NK-92 treated with Interleukin-12 subunit alpha and Interleukin-12 subunit beta, amount 100 ng/mL, for 24 hours (cell line): ENCODE measurements around the gene FCN2.

ENCODE experiments used
- DNase-seq: peaks from one replicate; lab custom pipeline; 2025; lab: John Stamatoyannopoulos, UW

Gene FCN2

DNA sequence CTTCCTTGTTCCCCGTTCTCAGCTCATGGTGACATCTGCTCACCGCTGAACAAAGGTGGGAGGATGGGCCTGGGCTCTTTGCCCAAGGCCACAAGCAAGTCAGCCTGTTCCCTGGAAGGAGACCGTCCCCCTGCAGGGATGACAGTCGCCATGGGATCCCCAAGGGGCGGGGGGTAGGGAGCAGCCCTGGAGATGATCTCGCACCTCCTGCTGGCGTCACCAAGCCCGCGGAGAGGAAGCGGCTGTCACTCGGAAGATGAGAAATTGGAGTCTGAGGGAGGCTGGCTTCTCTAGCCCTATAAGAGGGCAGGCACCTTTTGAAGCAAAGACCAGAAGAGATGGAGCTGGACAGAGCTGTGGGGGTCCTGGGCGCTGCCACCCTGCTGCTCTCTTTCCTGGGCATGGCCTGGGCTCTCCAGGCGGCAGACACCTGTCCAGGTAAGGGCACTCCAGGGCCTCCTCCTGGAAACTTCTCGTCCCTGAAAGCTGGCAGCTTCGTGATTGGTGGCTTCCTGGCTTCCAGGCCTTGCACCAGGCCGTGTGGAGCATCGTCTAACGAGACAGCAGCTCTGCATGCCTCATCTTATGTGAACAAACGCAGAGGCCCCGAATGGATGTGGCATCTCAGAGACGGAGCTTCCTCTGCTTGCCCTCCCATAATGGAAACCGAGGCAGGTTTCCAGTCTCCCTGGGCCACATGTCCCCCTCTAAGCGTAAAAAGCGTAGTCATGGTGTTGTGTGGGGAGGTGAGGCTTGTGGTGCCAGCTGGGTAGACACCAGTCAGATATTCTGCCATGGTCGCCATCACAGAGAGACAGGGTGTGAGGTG lies at the start of gene FCN2:
TSS of gene FCN2 (plus strand) at position 327 of the 829 bp plus-strand sequence. CDS start at position 339, 12 bp downstream.
- no peak for DNase-seq

GRCh38 chr9:134830926-134831720 lies 49.5 kb upstream of the FCN2 start:
- no peak for DNase-seq

DNA sequence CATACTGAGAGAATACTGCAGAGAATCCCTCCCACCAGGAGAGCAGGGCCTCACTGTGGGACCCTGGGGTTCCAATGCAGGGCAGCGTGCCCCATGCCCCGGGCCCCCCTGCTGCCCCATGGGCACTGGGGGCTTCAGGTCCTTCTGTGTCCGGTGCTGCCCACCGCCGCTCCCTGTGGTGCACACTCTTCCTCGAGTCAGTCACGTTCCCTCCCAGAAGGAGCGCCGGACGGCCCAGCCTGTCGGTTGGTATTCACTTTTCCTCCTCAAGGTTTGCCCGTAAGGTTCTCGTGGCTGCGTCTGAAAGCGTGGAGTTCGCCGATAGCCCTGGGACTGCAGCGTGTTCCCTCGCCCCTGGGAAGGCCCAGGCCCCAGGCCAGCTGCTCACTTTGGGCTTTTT lies 48.1 kb upstream of the FCN2 start:
- no peak for DNase-seq

GRCh38 chr9:134833294-134833880 lies 47.2 kb upstream of the FCN2 start:
- DNase-seq: no peak

DNA sequence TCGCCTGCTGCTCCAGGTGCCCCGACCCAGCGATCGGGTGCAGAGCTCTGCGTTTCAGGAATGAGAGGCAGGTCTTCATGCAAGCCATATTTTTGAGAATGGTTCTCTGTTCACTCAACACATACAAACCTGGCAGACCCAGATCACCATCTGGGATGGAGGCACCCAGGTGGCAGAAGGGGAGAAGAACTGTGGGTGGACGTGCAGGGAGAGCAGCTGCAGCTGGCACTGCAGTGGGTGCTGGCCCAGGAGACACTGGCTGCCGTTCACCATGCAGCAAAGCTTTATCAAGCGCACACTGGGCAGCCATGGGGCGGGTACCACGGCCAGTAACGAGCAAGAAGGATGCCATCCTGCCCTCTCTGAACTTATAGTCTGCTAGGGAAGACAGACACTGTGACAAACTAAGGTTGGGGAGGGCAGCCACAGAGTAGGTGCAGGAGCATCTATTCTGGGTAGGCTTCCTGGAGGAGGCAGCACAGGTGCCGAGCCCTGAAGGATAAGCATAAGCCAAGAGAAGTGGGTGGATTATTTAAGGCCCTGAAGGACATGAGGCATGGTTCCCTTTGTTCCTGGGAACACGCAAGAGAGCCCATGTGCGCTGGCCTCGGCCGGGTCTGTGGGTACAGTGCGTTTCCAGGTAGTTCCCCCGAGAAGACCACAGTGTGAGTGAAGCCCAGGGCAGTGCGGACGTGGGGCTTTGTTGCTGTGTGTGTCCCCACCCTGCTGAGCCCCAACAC lies 46.2 kb upstream of the FCN2 start:
- DNase-seq: no peak

DNA sequence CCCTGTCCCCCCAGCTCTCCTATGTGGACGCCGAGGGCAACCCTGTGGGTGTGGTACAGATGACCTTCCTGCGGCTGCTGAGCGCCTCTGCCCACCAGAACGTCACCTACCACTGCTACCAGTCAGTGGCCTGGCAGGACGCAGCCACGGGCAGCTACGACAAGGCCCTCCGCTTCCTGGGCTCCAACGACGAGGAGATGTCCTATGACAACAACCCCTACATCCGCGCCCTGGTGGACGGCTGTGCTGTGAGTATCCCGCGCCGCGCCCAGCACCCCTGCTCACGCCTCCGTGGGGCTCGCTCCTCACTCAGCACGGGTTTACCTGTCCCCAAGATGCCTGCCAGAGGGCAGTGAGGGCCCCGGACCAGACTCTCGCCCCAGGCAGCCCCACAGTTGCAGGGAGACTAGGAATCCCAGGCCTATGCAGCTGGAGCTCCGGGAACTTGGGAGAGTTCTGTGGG lies 45.6 kb upstream of the FCN2 start:
- DNase-seq: no peak

- no peak for DNase-seq
Observed at GRCh38 chr9:134835448-134835847, 45.2 kb upstream of the FCN2 start.

GRCh38 chr9:134835987-134836386 lies 44.6 kb upstream of the FCN2 start:
- no peak for DNase-seq

GRCh38 chr9:134836406-134836970 lies 44.1 kb upstream of the FCN2 start:
- no peak for DNase-seq

- no peak for DNase-seq
Observed at GRCh38 chr9:134837529-134837928, 43.1 kb upstream of the FCN2 start.

- DNase-seq: no peak
Observed at GRCh38 chr9:134838651-134839454, 41.8 kb upstream of the FCN2 start.

DNA sequence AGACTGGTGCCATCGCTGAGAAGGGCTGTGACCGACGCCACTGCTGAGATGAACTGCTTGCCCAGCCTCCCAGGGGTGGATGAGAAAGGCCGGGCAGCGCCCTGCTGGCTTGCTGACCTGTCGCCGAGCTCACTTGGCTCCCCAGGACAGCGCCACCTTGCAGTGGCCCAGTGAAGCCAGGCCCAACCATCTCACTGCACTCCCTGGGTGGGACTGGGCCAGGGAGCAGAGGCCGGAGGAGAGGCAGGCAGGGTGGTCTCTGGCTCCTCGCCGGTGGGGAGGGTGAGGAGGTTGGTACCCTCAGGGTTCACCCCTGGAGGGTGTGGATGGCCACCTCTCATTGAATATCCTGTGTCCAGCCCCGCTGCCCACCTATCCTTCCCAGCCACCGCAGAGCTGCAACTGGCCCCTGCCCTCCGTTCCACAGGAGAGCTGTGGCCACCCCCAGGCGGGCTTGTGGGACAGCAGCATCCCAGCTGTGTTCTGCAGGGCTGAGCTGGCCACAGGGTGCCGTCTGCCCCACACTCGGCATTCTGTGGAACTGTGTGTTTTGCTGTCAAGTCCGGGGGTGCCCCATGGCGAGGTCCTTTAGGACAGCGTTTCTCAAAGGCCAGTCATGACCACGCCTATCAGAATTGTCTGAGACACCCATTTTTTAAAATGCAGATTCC lies 41.0 kb upstream of the FCN2 start:
- no peak for DNase-seq

- no peak for DNase-seq
Observed at GRCh38 chr9:134840511-134840910, 40.1 kb upstream of the FCN2 start.

GRCh38 chr9:134841180-134841904 lies 39.3 kb upstream of the FCN2 start:
- DNase-seq: no peak

GRCh38 chr9:134842321-134842720 lies 38.3 kb upstream of the FCN2 start:
- DNase-seq: no peak

DNA sequence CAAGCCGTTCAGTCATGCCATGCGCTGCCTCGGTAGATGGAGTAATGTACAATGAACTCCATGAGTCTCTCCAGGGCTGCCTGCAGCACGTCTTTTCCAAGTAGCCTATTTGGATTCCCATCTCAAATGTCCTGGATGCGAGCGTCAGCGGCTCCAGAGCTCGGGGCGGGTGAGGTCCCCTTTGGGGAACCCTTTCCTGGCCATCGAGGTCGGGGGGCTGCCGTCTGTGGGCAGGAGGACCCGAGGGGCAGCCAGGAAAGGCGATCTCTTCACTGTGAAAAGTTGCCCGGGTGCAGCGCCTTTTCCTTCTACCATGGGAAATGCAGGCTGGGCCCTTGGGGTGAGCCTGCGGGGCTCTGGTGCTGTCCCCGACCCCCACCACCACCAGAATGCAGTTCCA lies 36.9 kb upstream of the FCN2 start:
- DNase-seq: no peak

- no peak for DNase-seq
Observed at GRCh38 chr9:134844821-134845220, 35.8 kb upstream of the FCN2 start.

DNA sequence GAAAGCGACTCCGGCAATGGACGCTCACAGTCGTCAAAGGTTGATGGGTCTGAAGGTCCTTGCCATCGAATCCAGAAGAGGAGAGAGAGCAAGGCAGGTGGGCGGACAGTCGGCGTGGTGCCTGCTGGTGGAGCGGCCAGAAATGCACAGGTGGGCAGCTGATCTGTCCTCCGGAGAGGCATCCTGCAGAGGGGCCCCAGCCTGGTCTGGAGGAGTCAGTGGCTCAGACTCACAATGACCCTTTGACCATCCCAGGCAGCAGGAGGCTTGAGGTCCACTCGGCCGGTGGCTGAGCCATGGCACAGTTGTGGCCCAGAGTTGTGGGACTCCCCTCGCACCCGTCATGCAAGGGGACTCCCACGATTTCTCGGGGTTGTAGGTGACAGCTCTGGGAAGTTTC lies 34.4 kb upstream of the FCN2 start:
- DNase-seq: no peak

DNA sequence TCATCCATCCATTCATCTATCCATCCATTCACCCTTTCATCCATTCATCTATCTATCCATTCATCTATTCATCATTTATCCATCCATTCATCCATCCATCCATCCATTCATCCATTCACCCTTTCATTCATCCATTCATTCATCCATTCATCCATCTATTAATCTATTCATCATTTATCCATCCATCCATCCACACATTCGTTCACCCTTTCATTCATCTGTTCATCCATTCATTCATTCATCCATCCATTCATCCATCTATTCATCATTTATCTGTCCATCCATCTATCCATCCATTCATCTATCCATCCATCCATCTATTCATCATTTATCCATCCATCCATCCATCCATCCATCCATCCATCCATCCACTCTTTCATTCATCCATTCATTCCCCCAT lies 33.9 kb upstream of the FCN2 start:
- no peak for DNase-seq

- DNase-seq: no peak
Observed at GRCh38 chr9:134847138-134847537, 33.5 kb upstream of the FCN2 start.
